ENCODE results near the gene PRKCB.

PRKCB gene

DNA sequence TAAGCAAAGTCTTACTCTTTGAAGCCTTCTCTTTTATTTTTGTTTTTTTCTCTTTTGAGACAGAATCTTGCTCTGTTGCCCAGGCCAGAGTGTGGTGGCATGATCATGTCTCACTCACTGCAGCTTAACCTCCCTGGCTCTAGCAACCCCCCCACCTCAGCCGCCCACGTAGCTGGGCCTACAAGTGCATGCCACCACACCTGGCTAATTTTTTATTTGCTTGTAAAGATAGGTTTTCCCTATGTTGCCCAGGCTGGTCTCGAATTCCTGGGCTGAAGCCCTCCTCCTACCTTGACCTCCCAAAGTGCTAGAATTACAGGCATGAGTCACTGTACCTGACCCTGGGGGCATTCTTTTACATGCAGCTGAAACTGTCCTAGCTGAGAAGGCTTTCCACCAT, 154.7 kb downstream of the PRKCB start (continued):
- no peak for TF ChIP-seq ZNF621 (tag by site-specific recombination; IDR thresholded peaks at IDR 0.05)
- no peak for TF ChIP-seq ZNF302 (tag by site-specific recombination; IDR thresholded peaks at IDR 0.05; ENCODE audit: low read depth)
- no peak for TF ChIP-seq GFI1B (tag by site-specific recombination; IDR thresholded peaks at IDR 0.05)
- TF ChIP-seq, protein P1, sequence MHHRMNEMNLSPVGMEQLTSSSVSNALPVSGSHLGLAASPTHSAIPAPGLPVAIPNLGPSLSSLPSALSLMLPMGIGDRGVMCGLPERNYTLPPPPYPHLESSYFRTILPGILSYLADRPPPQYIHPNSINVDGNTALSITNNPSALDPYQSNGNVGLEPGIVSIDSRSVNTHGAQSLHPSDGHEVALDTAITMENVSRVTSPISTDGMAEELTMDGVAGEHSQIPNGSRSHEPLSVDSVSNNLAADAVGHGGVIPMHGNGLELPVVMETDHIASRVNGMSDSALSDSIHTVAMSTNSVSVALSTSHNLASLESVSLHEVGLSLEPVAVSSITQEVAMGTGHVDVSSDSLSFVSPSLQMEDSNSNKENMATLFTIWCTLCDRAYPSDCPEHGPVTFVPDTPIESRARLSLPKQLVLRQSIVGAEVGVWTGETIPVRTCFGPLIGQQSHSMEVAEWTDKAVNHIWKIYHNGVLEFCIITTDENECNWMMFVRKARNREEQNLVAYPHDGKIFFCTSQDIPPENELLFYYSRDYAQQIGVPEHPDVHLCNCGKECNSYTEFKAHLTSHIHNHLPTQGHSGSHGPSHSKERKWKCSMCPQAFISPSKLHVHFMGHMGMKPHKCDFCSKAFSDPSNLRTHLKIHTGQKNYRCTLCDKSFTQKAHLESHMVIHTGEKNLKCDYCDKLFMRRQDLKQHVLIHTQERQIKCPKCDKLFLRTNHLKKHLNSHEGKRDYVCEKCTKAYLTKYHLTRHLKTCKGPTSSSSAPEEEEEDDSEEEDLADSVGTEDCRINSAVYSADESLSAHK (tag by site-specific recombination; IDR thresholded peaks at IDR 0.05), result no peak
- TF ChIP-seq ZNF501 (tag by site-specific recombination; IDR thresholded peaks at IDR 0.05), result no peak
- peak; percentile 42; the same call in 1 of the 2 replicates for TF ChIP-seq GLIS1 (tag by site-specific recombination; IDR thresholded peaks at IDR 0.05)
- TF ChIP-seq, protein P2, sequence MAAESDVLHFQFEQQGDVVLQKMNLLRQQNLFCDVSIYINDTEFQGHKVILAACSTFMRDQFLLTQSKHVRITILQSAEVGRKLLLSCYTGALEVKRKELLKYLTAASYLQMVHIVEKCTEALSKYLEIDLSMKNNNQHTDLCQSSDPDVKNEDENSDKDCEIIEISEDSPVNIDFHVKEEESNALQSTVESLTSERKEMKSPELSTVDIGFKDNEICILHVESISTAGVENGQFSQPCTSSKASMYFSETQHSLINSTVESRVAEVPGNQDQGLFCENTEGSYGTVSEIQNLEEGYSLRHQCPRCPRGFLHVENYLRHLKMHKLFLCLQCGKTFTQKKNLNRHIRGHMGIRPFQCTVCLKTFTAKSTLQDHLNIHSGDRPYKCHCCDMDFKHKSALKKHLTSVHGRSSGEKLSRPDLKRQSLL (tag by site-specific recombination; IDR thresholded peaks at IDR 0.05), result no peak
- no peak for TF ChIP-seq ZNF549 (tag by site-specific recombination; IDR thresholded peaks at IDR 0.05)

DNA sequence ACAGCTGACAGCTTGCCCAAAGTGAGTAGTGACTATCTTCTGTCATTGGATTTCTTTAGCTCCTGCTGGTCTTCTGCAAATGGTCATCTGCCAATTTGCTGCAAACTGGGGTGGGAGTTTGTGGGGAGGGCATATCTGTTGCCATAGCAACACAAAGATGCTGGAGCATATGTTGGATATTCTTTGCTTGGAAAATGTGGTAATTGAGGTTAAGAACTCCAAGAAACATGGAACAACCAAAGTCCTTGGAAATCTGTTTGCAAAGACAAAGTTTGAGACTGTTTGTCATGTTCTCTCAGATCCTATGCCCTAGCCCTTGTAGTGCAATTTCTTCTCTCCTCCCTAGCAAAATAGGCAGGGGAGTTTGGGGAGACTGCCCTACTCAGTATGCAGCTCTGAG, 155.3 kb downstream of the PRKCB start:
- Histone ChIP-seq H3K4me3 (ENCODE audit: low read depth, low read length) (no peak overlapping the region), H3K27ac (ENCODE audit: extremely low read depth, low read depth, low read length) (no peak overlapping the region), H3K4me1 (ENCODE audit: control insufficient read depth, insufficient read depth, low read length) (no peaks in the 10 kb centered on the region), H3K9me3 (ENCODE audit: control insufficient read depth, insufficient read depth, low read depth, low read length) (no peaks in the 10 kb centered on the region), H3K36me3 (ENCODE audit: control insufficient read depth in 2 of 2, insufficient read depth in 1 of 2, low read length in 2 of 2) (no peaks in the 10 kb centered on the region)
- ChIA-PET CTCF (interaction anchor here (0.6 to 2.2 kb wide), 2 partner anchors 20 to 1959 kb away, joined by 4 to 11 read pairs; no protein-coding TSS in a partner anchor), POLR2A (no interaction called here)
- no peak for TF ChIP-seq ZNF529 (tag by site-specific recombination; IDR thresholded peaks at IDR 0.05; ENCODE audit: insufficient replicate concordance)
- TF ChIP-seq, protein P3, sequence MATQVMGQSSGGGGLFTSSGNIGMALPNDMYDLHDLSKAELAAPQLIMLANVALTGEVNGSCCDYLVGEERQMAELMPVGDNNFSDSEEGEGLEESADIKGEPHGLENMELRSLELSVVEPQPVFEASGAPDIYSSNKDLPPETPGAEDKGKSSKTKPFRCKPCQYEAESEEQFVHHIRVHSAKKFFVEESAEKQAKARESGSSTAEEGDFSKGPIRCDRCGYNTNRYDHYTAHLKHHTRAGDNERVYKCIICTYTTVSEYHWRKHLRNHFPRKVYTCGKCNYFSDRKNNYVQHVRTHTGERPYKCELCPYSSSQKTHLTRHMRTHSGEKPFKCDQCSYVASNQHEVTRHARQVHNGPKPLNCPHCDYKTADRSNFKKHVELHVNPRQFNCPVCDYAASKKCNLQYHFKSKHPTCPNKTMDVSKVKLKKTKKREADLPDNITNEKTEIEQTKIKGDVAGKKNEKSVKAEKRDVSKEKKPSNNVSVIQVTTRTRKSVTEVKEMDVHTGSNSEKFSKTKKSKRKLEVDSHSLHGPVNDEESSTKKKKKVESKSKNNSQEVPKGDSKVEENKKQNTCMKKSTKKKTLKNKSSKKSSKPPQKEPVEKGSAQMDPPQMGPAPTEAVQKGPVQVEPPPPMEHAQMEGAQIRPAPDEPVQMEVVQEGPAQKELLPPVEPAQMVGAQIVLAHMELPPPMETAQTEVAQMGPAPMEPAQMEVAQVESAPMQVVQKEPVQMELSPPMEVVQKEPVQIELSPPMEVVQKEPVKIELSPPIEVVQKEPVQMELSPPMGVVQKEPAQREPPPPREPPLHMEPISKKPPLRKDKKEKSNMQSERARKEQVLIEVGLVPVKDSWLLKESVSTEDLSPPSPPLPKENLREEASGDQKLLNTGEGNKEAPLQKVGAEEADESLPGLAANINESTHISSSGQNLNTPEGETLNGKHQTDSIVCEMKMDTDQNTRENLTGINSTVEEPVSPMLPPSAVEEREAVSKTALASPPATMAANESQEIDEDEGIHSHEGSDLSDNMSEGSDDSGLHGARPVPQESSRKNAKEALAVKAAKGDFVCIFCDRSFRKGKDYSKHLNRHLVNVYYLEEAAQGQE (tag by site-specific recombination; IDR thresholded peaks at IDR 0.05), result no peak
- TF ChIP-seq, protein P4, sequence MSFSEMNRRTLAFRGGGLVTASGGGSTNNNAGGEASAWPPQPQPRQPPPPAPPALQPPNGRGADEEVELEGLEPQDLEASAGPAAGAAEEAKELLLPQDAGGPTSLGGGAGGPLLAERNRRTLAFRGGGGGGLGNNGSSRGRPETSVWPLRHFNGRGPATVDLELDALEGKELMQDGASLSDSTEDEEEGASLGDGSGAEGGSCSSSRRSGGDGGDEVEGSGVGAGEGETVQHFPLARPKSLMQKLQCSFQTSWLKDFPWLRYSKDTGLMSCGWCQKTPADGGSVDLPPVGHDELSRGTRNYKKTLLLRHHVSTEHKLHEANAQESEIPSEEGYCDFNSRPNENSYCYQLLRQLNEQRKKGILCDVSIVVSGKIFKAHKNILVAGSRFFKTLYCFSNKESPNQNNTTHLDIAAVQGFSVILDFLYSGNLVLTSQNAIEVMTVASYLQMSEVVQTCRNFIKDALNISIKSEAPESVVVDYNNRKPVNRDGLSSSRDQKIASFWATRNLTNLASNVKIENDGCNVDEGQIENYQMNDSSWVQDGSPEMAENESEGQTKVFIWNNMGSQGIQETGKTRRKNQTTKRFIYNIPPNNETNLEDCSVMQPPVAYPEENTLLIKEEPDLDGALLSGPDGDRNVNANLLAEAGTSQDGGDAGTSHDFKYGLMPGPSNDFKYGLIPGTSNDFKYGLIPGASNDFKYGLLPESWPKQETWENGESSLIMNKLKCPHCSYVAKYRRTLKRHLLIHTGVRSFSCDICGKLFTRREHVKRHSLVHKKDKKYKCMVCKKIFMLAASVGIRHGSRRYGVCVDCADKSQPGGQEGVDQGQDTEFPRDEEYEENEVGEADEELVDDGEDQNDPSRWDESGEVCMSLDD (tag by site-specific recombination; IDR thresholded peaks at IDR 0.05), result no peak
- TF ChIP-seq GFI1B (tag by site-specific recombination; IDR thresholded peaks at IDR 0.05), result no peak
- TF ChIP-seq, protein P5, sequence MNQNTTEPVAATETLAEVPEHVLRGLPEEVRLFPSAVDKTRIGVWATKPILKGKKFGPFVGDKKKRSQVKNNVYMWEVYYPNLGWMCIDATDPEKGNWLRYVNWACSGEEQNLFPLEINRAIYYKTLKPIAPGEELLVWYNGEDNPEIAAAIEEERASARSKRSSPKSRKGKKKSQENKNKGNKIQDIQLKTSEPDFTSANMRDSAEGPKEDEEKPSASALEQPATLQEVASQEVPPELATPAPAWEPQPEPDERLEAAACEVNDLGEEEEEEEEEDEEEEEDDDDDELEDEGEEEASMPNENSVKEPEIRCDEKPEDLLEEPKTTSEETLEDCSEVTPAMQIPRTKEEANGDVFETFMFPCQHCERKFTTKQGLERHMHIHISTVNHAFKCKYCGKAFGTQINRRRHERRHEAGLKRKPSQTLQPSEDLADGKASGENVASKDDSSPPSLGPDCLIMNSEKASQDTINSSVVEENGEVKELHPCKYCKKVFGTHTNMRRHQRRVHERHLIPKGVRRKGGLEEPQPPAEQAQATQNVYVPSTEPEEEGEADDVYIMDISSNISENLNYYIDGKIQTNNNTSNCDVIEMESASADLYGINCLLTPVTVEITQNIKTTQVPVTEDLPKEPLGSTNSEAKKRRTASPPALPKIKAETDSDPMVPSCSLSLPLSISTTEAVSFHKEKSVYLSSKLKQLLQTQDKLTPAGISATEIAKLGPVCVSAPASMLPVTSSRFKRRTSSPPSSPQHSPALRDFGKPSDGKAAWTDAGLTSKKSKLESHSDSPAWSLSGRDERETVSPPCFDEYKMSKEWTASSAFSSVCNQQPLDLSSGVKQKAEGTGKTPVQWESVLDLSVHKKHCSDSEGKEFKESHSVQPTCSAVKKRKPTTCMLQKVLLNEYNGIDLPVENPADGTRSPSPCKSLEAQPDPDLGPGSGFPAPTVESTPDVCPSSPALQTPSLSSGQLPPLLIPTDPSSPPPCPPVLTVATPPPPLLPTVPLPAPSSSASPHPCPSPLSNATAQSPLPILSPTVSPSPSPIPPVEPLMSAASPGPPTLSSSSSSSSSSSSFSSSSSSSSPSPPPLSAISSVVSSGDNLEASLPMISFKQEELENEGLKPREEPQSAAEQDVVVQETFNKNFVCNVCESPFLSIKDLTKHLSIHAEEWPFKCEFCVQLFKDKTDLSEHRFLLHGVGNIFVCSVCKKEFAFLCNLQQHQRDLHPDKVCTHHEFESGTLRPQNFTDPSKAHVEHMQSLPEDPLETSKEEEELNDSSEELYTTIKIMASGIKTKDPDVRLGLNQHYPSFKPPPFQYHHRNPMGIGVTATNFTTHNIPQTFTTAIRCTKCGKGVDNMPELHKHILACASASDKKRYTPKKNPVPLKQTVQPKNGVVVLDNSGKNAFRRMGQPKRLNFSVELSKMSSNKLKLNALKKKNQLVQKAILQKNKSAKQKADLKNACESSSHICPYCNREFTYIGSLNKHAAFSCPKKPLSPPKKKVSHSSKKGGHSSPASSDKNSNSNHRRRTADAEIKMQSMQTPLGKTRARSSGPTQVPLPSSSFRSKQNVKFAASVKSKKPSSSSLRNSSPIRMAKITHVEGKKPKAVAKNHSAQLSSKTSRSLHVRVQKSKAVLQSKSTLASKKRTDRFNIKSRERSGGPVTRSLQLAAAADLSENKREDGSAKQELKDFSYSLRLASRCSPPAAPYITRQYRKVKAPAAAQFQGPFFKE (tag by site-specific recombination; IDR thresholded peaks at IDR 0.05; ENCODE audit: borderline replicate concordance), result no peak
- TF ChIP-seq, protein P6, sequence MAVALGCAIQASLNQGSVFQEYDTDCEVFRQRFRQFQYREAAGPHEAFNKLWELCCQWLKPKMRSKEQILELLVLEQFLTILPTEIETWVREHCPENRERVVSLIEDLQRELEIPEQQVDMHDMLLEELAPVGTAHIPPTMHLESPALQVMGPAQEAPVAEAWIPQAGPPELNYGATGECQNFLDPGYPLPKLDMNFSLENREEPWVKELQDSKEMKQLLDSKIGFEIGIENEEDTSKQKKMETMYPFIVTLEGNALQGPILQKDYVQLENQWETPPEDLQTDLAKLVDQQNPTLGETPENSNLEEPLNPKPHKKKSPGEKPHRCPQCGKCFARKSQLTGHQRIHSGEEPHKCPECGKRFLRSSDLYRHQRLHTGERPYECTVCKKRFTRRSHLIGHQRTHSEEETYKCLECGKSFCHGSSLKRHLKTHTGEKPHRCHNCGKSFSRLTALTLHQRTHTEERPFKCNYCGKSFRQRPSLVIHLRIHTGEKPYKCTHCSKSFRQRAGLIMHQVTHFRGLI (tag by site-specific recombination; IDR thresholded peaks at IDR 0.05), result no peak
- TF ChIP-seq ZNF121 (tag by site-specific recombination; IDR thresholded peaks at IDR 0.05), result no peak
- no peak for TF ChIP-seq ZBTB17 (tag by site-specific recombination; IDR thresholded peaks at IDR 0.05)

Data from HEK293 (cell line).